HEK293T (cell line): ENCODE measurements around the gene CHST11.

ENCODE experiments used
- ARNT ChIP-seq: fragments of 450-650 bp; IDR thresholded peaks from 2 replicates; pipeline ENCODE4 v1.6.1; 2017; ENCODE audit warnings: mild to moderate bottlenecking
- BHLHE40 ChIP-seq: fragments of 450-650 bp; IDR thresholded peaks from 2 replicates; pipeline ENCODE4 v1.6.1; 2016; ENCODE audit warnings: mild to moderate bottlenecking, moderate library complexity, borderline replicate concordance
- ELF4 ChIP-seq: fragments of 450-650 bp; IDR thresholded peaks from 2 replicates; pipeline ENCODE4 v1.6.1; 2017; ENCODE audit warnings: antibody characterized with exemption
- FOXA1 ChIP-seq: fragments of 450-650 bp; IDR thresholded peaks from 2 replicates; pipeline ENCODE4 v1.6.1; 2016; ENCODE audit warnings: mild to moderate bottlenecking
- FOXK2 ChIP-seq: fragments of 450-650 bp; IDR thresholded peaks from 2 replicates; pipeline ENCODE4 v1.6.1; 2016; ENCODE audit warnings: mild to moderate bottlenecking
- FOXM1 ChIP-seq: fragments of 450-650 bp; IDR thresholded peaks from 2 replicates; pipeline ENCODE4 v1.6.1; 2017; ENCODE audit warnings: mild to moderate bottlenecking, borderline replicate concordance
- SP1 ChIP-seq: fragments of 450-650 bp; IDR thresholded peaks from 2 replicates; pipeline ENCODE4 v1.6.1; 2017
- TARDBP ChIP-seq: fragments of 450-650 bp; IDR thresholded peaks from 2 replicates; pipeline ENCODE4 v1.6.1; 2016
- ZNF384 ChIP-seq: fragments of 450-650 bp; IDR thresholded peaks from 2 replicates; pipeline ENCODE4 v1.6.1; 2016
- TF ChIP-seq, protein P1 (sequence below): fragments of 450-650 bp; IDR thresholded peaks from 2 replicates; pipeline ENCODE4 v1.6.1; 2016

DNA sequence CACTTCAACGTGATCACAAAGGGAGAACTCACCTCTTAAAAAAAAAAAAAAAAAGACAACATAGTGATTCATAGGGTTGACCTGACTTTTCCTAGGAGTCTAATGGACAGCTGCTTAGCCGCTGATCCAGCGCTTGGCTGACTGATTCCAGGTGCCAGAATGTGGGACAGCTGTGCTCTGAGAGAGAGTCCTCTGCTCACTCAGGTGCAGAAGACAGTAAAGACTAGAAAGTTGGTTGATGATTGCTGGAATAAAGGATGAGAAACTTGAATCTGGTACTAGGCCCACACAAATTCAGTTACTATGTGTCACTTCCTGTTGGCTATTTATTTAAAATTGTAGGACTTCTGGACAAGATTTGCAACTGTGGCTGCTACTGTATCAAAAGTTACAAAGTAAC, 229.4 kb downstream of the CHST11 start:
- no peak for TF ChIP-seq ZNF384
- TF ChIP-seq TARDBP = no peak
- no peak for TF ChIP-seq FOXK2
- no peak for TF ChIP-seq BHLHE40
- TF ChIP-seq ELF4 = no peak
- TF ChIP-seq FOXA1 = no peak
- TF ChIP-seq, protein P1, sequence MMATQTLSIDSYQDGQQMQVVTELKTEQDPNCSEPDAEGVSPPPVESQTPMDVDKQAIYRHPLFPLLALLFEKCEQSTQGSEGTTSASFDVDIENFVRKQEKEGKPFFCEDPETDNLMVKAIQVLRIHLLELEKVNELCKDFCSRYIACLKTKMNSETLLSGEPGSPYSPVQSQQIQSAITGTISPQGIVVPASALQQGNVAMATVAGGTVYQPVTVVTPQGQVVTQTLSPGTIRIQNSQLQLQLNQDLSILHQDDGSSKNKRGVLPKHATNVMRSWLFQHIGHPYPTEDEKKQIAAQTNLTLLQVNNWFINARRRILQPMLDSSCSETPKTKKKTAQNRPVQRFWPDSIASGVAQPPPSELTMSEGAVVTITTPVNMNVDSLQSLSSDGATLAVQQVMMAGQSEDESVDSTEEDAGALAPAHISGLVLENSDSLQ = no peak
- TF ChIP-seq FOXM1 = no peak
- no peak for TF ChIP-seq ARNT
- no peak for TF ChIP-seq SP1
